Neural crest cell (in vitro differentiated cells): ENCODE results near the gene ACOT4. TPM values are rescaled to one million over a fixed set of nuclear protein-coding genes. Genes with fewer than 3 reads are reported as not detected.
"Not testable (repeated sequence)": the region's sequence is repeated elsewhere in the genome, so short reads cannot be mapped to it uniquely, and the experiment has no call there.

ENCODE experiments used
- DNase-seq: peaks from one replicate; pipeline ENCODE4 v3.0.0; 2021; ENCODE audit warnings: low read depth, mixed read lengths, low spot score
- H3K27ac Mint-ChIP-seq: one replicate; pipeline ENCODE4 v1.8.0; 2021; ENCODE audit warnings: mild to moderate bottlenecking, mixed read lengths; ENCODE audit not compliant: unreplicated experiment
- H3K27me3 Mint-ChIP-seq: 2 replicates; pipeline ENCODE4 v1.8.0; 2021; ENCODE audit warnings: low read depth, mild to moderate bottlenecking, mixed read lengths
- H3K36me3 Mint-ChIP-seq: 2 replicates; pipeline ENCODE4 v1.8.0; 2021; ENCODE audit warnings: low read depth, mild to moderate bottlenecking, mixed read lengths
- H3K4me1 Mint-ChIP-seq: 2 replicates; pipeline ENCODE4 v1.8.0; 2021; ENCODE audit warnings: mixed read lengths
- H3K4me3 Mint-ChIP-seq: one replicate; pipeline ENCODE4 v1.8.0; 2021; ENCODE audit warnings: mild to moderate bottlenecking, mixed read lengths
- H3K9me3 Mint-ChIP-seq: 2 replicates; pipeline ENCODE4 v1.8.0; 2021; ENCODE audit warnings: mixed read lengths
- total RNA-seq: library from RNA; stranded (reverse); gene quantifications from 2 replicates; pipeline ENCODE4 v1.2.1, GENCODE V29; 2021
- TF ChIP-seq, protein P1 (sequence below): fragments of 200-600 bp; sonication (generic); conservative IDR thresholded peaks from 2 replicates; pipeline ENCODE4 v1.5.0; 2021; ENCODE audit warnings: antibody characterized with exemption, mild to moderate bottlenecking

Gene ACOT4
- total RNA-seq, 1 donor from 2014 or later = 0.98 TPM

DNA sequence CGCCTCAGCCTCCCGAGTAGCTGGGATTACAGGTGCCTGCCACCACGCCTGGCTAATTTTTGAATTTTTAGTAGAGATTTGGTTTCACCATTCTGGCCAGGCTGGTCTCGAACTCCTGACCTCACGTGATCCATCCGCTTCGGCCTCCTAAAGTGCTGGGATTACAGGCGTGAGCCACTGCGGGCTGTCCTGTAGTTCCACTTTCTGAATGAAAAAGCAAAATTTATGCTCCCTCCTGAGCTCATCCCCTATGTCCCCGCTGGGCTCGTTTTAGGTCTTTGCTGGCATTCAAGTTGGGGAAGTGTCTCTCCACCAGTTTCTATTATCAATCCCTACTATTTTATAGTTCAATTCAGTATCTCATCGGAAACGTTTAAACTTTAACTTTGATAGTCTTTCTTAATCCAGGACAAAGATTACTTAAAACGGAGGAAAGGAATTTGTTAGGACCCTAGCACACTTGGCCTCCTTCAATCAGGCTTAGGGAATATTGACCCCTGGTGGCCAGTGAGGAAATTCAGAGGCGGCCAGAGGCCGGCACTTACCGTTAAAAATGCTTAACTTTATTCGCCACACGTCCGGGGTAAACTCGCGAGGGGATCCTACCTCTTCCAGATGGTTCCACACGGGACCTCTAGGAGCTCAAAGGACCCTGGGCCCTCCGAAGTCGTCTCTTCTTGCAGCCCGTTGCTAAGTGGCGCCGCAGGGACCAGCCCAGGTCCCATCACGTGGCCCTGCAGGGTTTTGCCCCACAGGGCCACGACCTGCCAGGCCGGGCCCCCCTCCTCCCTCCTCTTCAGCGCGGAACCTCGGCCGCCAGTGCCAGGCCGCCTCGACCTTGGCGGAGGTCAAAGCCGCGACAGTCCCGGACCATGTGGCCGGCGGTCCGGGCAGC, 41.7 kb downstream of the ACOT4 start:
- TF ChIP-seq, protein P1, sequence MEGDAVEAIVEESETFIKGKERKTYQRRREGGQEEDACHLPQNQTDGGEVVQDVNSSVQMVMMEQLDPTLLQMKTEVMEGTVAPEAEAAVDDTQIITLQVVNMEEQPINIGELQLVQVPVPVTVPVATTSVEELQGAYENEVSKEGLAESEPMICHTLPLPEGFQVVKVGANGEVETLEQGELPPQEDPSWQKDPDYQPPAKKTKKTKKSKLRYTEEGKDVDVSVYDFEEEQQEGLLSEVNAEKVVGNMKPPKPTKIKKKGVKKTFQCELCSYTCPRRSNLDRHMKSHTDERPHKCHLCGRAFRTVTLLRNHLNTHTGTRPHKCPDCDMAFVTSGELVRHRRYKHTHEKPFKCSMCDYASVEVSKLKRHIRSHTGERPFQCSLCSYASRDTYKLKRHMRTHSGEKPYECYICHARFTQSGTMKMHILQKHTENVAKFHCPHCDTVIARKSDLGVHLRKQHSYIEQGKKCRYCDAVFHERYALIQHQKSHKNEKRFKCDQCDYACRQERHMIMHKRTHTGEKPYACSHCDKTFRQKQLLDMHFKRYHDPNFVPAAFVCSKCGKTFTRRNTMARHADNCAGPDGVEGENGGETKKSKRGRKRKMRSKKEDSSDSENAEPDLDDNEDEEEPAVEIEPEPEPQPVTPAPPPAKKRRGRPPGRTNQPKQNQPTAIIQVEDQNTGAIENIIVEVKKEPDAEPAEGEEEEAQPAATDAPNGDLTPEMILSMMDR = peak; percentile 91
- H3K27me3 Mint-ChIP-seq = peaks cover 22% of the 10 kb centered on the region
- H3K9me3 Mint-ChIP-seq = no peaks in the 10 kb centered on the region
- no peak overlapping the region for H3K27ac Mint-ChIP-seq
- DNase-seq = peak; percentile 62
- H3K4me1 Mint-ChIP-seq = peaks cover 5% of the 10 kb centered on the region
- no peaks in the 10 kb centered on the region for H3K36me3 Mint-ChIP-seq
- H3K4me3 Mint-ChIP-seq = peak overlapping the region; percentile 69

DNA sequence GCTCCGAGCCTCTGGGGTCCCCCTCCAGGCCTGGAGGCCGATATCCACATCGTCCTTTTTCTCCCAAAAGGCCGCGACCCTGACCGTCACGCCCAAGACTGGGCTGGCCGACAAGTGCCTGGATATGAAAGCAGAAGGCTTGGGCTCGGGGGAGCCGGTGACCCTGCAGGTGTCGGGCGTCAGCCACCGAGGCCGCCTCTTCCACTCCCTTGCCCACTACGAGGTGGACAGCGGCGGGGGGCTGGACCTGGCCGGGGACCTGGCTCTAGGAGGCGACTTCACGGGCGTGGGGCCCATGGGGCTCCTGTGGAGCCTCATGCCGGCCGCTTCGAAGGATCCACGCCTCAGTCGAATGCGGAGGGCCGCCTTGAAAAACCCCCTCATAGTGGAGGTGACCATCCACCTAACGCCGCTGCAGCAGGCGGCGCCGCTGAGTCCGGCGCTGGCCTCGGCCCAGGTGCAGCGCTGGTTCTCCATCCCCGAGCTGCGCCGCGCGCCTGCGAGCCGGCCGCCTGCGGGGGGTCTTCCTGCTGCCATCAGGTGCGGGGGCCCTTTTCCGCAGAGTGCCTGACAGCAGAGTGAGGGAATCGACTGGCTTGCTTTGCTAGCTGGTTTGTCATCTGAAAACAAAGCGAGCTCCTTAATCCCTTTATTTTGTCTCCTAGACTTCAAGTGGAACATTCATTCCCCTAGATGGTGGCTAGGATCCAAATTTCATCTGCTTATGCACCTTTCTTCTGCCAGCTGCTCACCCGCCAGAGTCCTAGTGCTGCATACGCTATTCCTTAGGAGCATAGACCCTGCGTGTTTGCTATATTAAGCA, 42.5 kb downstream of the ACOT4 start:
- H3K36me3 Mint-ChIP-seq = no peaks in the 10 kb centered on the region
- H3K4me1 Mint-ChIP-seq = peaks cover 5% of the 10 kb centered on the region
- H3K4me3 Mint-ChIP-seq = peak overlapping the region; percentile 72
- no peaks in the 10 kb centered on the region for H3K9me3 Mint-ChIP-seq
- no peak overlapping the region for H3K27ac Mint-ChIP-seq
- peaks cover 22% of the 10 kb centered on the region for H3K27me3 Mint-ChIP-seq
- TF ChIP-seq, protein P1 = peak; percentile 32
- DNase-seq = peak; percentile 36

DNA sequence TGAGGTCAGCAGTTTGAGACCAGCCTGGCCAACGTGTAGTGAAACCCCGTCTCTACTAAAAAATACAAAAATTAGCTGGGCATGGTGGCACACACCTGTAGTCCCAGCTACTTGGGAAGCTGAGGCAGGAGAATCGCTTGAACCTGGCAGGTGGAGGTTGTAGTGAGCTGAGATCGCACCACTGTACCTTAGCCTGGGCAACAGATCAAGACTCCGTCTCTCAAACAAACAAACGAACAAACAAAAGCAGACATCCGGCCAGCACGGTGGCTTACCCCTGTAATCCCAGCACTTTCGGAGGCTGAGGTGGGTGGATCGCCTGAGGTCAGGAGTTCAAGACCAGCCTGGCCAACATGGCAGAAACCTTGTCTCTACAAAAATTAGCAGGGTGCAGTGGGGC, 44.7 kb downstream of the ACOT4 start:
- peaks cover 22% of the 10 kb centered on the region for H3K27me3 Mint-ChIP-seq
- not testable (repeated sequence) for H3K9me3 Mint-ChIP-seq, H3K4me3 Mint-ChIP-seq, H3K36me3 Mint-ChIP-seq, H3K27ac Mint-ChIP-seq, DNase-seq, H3K4me1 Mint-ChIP-seq

DNA sequence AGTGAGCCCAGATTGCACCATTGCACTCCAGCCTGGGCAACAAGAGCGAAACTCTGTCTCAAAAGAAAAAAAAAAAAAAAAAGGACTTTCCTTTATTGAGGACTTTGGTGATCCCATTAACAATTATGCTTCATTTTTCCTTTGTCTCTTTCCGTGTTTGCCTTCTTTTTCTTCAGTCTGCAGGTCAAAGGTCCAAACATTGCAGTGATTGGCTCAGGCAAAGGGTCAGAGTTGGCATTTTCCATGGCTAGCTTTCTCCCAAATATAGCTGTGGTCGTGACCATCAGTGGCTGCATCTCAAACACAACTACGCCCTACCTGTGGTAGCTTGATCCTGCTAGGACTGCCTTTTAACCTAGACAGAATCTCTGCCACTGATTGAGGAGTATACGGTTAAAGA, 46.2 kb downstream of the ACOT4 start:
- H3K36me3 Mint-ChIP-seq = no peaks in the 10 kb centered on the region

DNA sequence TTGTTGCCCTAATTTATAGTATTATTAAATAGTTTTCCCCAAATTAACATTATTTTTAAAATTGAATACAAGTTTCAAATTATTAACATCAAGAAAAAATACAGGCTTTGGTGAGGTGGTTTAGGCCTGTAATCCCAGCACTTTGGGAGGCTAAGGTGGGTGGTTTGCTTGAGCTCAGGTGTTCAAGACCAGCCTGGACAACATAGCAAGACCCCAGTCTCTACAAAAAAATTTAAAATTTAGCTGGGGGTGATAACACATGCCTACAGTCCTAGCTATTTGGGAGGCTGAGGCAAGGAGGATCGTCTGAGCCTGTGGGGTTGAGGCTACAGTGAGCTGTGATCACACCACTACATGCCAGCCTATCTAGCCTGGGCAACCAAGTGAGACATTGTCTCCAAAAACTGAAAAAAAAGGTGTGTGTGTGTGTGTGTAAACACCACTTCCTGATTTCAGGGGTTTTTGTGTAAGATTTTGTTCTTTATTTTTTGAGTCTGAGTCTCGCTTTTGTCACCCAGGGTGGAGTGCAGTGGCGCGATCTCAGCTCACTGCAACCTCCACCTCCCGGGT, 49.2 kb downstream of the ACOT4 start:
- H3K9me3 Mint-ChIP-seq = no peaks in the 10 kb centered on the region
- H3K4me1 Mint-ChIP-seq = peaks cover 20% of the 10 kb centered on the region
- no peak overlapping the region for H3K4me3 Mint-ChIP-seq
- H3K36me3 Mint-ChIP-seq = no peaks in the 10 kb centered on the region
- TF ChIP-seq, protein P1 = no peak
- H3K27ac Mint-ChIP-seq = no peak overlapping the region
- no peak for DNase-seq
- H3K27me3 Mint-ChIP-seq = no peaks in the 10 kb centered on the region

More for the DNA sequence above, 46.2 kb downstream of the ACOT4 start:
- Mint-ChIP-seq H3K27ac (no peak overlapping the region), H3K9me3 (no peaks in the 10 kb centered on the region), H3K4me1 (peaks cover 5% of the 10 kb centered on the region), H3K4me3 (no peak overlapping the region), H3K27me3 (peaks cover 22% of the 10 kb centered on the region)
- TF ChIP-seq, protein P1 = no peak
- no peak for DNase-seq
